Measurements from ENCODE around the gene UCK1.
"Not testable (repeated sequence)": the region's sequence is repeated elsewhere in the genome, so short reads cannot be mapped to it uniquely, and the experiment has no call there.

The UCK1 gene

GRCh38 chr9:131554087-131554842 is 23.2 kb upstream of the UCK1 start:
- no peak for DNase-seq

- DNase-seq: no peak
Observed at GRCh38 chr9:131552030-131552429, 21.0 kb upstream of the UCK1 start.

GRCh38 chr9:131550465-131550864 is 19.4 kb upstream of the UCK1 start:
- not testable (repeated sequence) for DNase-seq

- DNase-seq: not testable (repeated sequence)
Observed at GRCh38 chr9:131549186-131549585, 18.1 kb upstream of the UCK1 start.

- peak; percentile 79 for DNase-seq
Observed at GRCh38 chr9:131546336-131547084, 15.4 kb upstream of the UCK1 start.

GRCh38 chr9:131545786-131546335 is 14.8 kb upstream of the UCK1 start:
- DNase-seq: no peak

GRCh38 chr9:131545003-131545785 is 14.1 kb upstream of the UCK1 start, which contains the start of gene PRRT1B:
TSS of gene PRRT1B (plus strand) at chr9:131545523. CDS start at chr9:131545616, 93 bp downstream.
- no peak for DNase-seq

GRCh38 chr9:131543141-131543540 is 12.1 kb upstream of the UCK1 start:
- no peak for DNase-seq

- no peak for DNase-seq
Observed at GRCh38 chr9:131539223-131539923, 8.3 kb upstream of the UCK1 start.

GRCh38 chr9:131537946-131538345 is 6.9 kb upstream of the UCK1 start:
- no peak for DNase-seq

- peak; percentile 4 for DNase-seq
Observed at GRCh38 chr9:131534721-131535237, 3.7 kb upstream of the UCK1 start.

- peak; percentile 91 for DNase-seq
Observed at GRCh38 chr9:131530546-131530919, 530 bp downstream of the UCK1 start.

GRCh38 chr9:131529597-131530545 is 1.2 kb downstream of the UCK1 start:
- DNase-seq: no peak

- no peak for DNase-seq
Observed at GRCh38 chr9:131528886-131529505, 2.1 kb downstream of the UCK1 start.

- no peak for DNase-seq
Observed at GRCh38 chr9:131528186-131528585, 2.9 kb downstream of the UCK1 start.

GRCh38 chr9:131525643-131526565 is 5.2 kb downstream of the UCK1 start:
- DNase-seq: no peak

- DNase-seq: no peak
Observed at GRCh38 chr9:131524665-131525315, 6.3 kb downstream of the UCK1 start.
